Endodermal cell (in vitro differentiated cells): Measurements from ENCODE around the gene MAP2K6. TPM values are rescaled to one million over a fixed set of nuclear protein-coding genes. Genes with fewer than 3 reads are reported as not detected.

ENCODE experiments used
- DNase-seq: peaks from one replicate; pipeline ENCODE4 v3.0.0-alpha.2; 2017
- H3K27ac ChIP-seq: 2 replicates; pipeline ENCODE4 v1.5.1; 2013; ENCODE audit warnings: mild to moderate bottlenecking, low read depth, low read length, moderate library complexity
- H3K27me3 ChIP-seq: 2 replicates; pipeline ENCODE4 v1.6.1; 2013; ENCODE audit warnings: mild to moderate bottlenecking, low read length, moderate library complexity; ENCODE audit not compliant: insufficient read depth, control insufficient read depth, poor library complexity, severe bottlenecking
- H3K36me3 ChIP-seq: 2 replicates; pipeline ENCODE4 v1.7.0; 2013; ENCODE audit warnings: mild to moderate bottlenecking, low read length, moderate library complexity; ENCODE audit not compliant: control insufficient read depth, insufficient read depth
- H3K4me1 ChIP-seq: one replicate; pipeline ENCODE4 v1.7.0; 2013; ENCODE audit warnings: low read length; ENCODE audit not compliant: control insufficient read depth, insufficient read depth
- H3K4me3 ChIP-seq: 2 replicates; pipeline ENCODE4 v1.5.1; 2013; ENCODE audit warnings: mild to moderate bottlenecking, low read length, moderate library complexity
- H3K9ac ChIP-seq: 2 replicates; pipeline ENCODE4 v1.6.1; 2013; ENCODE audit warnings: mild to moderate bottlenecking, low read length, moderate library complexity; ENCODE audit not compliant: poor library complexity, severe bottlenecking; ENCODE audit errors: extremely low read depth
- H3K9me3 ChIP-seq: 2 replicates; pipeline ENCODE4 v1.6.1; 2013; ENCODE audit warnings: mild to moderate bottlenecking, low read length, moderate library complexity; ENCODE audit not compliant: control insufficient read depth
- H3K27ac Mint-ChIP-seq: 2 replicates; pipeline ENCODE4 v1.8.0; 2020; ENCODE audit warnings: mixed read lengths
- H3K27me3 Mint-ChIP-seq: 2 replicates; pipeline ENCODE4 v1.8.0; 2021; ENCODE audit warnings: mild to moderate bottlenecking, mixed read lengths; ENCODE audit not compliant: insufficient read depth
- H3K36me3 Mint-ChIP-seq: 2 replicates; pipeline ENCODE4 v1.8.0; 2020; ENCODE audit warnings: low read depth, mixed read lengths
- H3K4me1 Mint-ChIP-seq: 2 replicates; pipeline ENCODE4 v1.8.0; 2020; ENCODE audit warnings: mixed read lengths
- H3K4me3 Mint-ChIP-seq: 2 replicates; pipeline ENCODE4 v1.8.0; 2020; ENCODE audit warnings: mild to moderate bottlenecking, moderate library complexity, mixed read lengths
- H3K9me3 Mint-ChIP-seq: 2 replicates; pipeline ENCODE4 v1.8.0; 2020; ENCODE audit warnings: mild to moderate bottlenecking, mixed read lengths
- WGBS, 2 experiments: methylation state at CpG; one replicate each; pipeline versions ENCODE4 v1.1.5 to v1.1.7; 2013; ENCODE audit warnings: missing lambda C conversion rate in 2 of 2, mixed read lengths in 1 of 2; ENCODE audit not compliant: insufficient coverage in 1 of 2, insufficient read length in 1 of 2; 5-methylcytosine and 5-hydroxymethylcytosine counted together
- total RNA-seq, 2 donors: library from RNA; stranded (reverse); fragmentation: NEBNext Ultra II Directional in 1 of 2; extraction: Animal tissue kit (Norgen Biotek cat#: 25700) in 1 of 2; gene quantifications; 2 replicates in 1 of 2; 3 replicates in 1 of 2; pipeline ENCODE4 v1.2.1, GENCODE V29; 2021
- TF ChIP-seq, protein P1 (sequence below): fragments of 200-600 bp; sonication (generic); conservative IDR thresholded peaks from 2 replicates; pipeline ENCODE4 v1.5.0; 2021; ENCODE audit warnings: antibody characterized with exemption, mild to moderate bottlenecking

The MAP2K6 gene
- total RNA-seq, 2 donors from 2014 or later: 42.2 to 55.3 TPM

DNA sequence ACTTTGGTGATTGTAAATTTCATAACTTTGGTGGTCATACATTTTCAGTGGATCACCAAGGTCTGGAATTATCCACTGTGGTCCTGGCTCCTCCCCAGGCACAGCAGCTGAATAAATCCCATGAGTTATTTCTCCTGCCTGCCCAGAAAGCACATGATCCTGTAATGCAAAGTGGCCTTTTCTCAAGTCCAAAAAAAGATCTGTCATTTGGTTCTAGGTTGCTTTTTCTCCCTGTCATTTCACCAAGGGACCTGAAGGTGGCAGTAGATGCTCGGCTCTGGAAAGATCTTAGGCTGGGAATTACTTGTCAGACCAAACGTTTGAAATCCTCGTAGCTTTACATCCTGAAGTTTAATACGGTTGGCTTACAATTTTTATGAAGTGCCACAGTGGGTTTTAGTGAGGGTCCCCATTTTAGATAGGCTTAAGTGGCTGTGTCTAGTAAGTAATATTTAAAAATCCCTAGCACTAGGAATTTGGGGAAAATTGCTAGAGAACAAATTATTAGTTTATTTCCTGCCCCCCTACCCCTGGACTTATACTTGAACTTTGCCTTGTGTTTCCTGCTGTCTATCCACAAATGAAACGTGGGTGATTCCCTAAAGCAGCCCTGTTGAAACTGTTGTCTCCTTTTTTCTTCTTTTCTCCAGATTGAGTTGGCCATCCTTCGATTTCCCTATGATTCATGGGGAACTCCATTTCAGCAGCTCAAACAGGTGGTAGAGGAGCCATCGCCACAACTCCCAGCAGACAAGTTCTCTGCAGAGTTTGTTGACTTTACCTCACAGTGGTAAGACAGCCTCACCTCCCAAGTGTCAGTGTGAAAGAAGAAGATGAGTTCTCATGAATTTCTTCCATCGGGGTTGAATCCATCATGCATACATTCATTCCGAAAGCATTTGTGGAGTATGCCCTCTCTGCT, 111.7 kb downstream of the MAP2K6 start:
- Histone ChIP-seq H3K36me3 (peaks cover 34% of the 10 kb centered on the region), H3K27ac (no peak overlapping the region), H3K27me3 (no peaks in the 10 kb centered on the region), H3K4me1 (no peaks in the 10 kb centered on the region), H3K4me3 (no peak overlapping the region), H3K9ac (no peak overlapping the region), H3K9me3 (peaks cover 8% of the 10 kb centered on the region)
- Mint-ChIP-seq H3K27ac (no peak overlapping the region), H3K36me3 (peaks cover 74% of the 10 kb centered on the region), H3K27me3 (no peaks in the 10 kb centered on the region), H3K4me1 (peaks cover 6% of the 10 kb centered on the region), H3K4me3 (no peak overlapping the region), H3K9me3 (peaks cover 6% of the 10 kb centered on the region)
- TF ChIP-seq, protein P1, sequence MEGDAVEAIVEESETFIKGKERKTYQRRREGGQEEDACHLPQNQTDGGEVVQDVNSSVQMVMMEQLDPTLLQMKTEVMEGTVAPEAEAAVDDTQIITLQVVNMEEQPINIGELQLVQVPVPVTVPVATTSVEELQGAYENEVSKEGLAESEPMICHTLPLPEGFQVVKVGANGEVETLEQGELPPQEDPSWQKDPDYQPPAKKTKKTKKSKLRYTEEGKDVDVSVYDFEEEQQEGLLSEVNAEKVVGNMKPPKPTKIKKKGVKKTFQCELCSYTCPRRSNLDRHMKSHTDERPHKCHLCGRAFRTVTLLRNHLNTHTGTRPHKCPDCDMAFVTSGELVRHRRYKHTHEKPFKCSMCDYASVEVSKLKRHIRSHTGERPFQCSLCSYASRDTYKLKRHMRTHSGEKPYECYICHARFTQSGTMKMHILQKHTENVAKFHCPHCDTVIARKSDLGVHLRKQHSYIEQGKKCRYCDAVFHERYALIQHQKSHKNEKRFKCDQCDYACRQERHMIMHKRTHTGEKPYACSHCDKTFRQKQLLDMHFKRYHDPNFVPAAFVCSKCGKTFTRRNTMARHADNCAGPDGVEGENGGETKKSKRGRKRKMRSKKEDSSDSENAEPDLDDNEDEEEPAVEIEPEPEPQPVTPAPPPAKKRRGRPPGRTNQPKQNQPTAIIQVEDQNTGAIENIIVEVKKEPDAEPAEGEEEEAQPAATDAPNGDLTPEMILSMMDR: peak; percentile 91
- DNase-seq: peak; percentile 86
- 46 to 52% methylated on average over 8 to 9 of the region's 9 CpGs for WGBS, 2 experiments

- no peak overlapping the region for H3K27ac Mint-ChIP-seq
- 73% methylated on average over 5 of the region's 5 CpGs; no CpG with 5 or more reads in 1 of the 2 experiments for WGBS, 2 experiments
- no peak overlapping the region for H3K27ac ChIP-seq
Observed at GRCh38 chr17:69528035-69528434, 113.5 kb downstream of the MAP2K6 start.

DNA sequence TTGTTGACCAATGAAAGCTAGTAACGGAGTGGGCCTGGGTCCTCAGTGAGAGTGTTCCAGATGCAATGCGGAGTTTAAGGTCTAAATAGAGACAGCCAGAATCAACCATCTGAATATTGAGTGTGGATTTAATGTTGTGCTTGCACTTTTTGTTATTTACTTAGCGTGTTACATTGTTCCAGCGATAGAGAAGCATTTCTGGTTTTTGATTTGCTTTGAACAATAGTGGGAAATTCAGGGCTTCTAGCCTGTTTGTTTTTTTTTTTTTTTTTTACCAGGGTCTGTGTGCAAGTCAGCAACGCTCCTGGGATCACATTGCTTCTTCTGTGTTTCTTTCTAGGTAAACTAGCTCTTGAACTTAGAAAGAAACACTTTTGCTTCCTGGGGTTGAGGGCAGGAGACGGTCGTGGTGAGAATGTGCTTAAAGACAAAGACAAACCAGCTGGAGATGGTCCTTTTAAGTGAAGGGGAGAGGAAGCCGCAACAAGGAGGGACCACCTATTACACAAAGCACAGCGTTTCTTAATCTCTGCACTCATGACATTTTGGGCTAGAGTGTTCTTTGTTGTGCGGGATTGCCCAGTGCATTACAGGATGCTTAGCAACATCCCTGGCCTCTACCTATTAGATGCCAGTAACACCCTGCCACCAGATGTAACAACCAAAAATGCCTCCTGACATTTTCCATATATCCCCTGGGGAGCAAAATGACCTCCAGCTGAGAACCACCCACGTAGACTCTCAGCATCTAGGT, 119.2 kb downstream of the MAP2K6 start:
- 39 to 70% methylated on average over 3 to 11 of the region's 11 CpGs for WGBS, 2 experiments
- H3K27ac ChIP-seq: no peak overlapping the region
- H3K9me3 ChIP-seq: no peaks in the 10 kb centered on the region
- no peak overlapping the region for H3K4me3 ChIP-seq
- Mint-ChIP-seq H3K27me3 (no peaks in the 10 kb centered on the region), H3K9me3 (no peaks in the 10 kb centered on the region), H3K4me1 (peaks cover 9% of the 10 kb centered on the region), H3K4me3 (no peak overlapping the region), H3K36me3 (peaks cover 42% of the 10 kb centered on the region), H3K27ac (no peak overlapping the region)
- no peak overlapping the region for H3K9ac ChIP-seq
- peaks cover 16% of the 10 kb centered on the region for H3K36me3 ChIP-seq
- no peaks in the 10 kb centered on the region for H3K27me3 ChIP-seq
- H3K4me1 ChIP-seq: no peaks in the 10 kb centered on the region
- TF ChIP-seq, protein P1: no peak
- DNase-seq: no peak

More at GRCh38 chr17:69528035-69528434, 113.5 kb downstream of the MAP2K6 start:
- H3K4me1 ChIP-seq: no peaks in the 10 kb centered on the region
- no peak overlapping the region for H3K9ac ChIP-seq
- TF ChIP-seq, protein P1: no peak
- H3K36me3 Mint-ChIP-seq: peaks cover 75% of the 10 kb centered on the region
- no peaks in the 10 kb centered on the region for H3K27me3 ChIP-seq
- peaks cover 8% of the 10 kb centered on the region for H3K9me3 ChIP-seq
- no peak for DNase-seq
- H3K4me3 Mint-ChIP-seq: no peak overlapping the region
- H3K4me3 ChIP-seq: no peak overlapping the region
- H3K9me3 Mint-ChIP-seq: peaks cover 6% of the 10 kb centered on the region
- no peaks in the 10 kb centered on the region for H3K27me3 Mint-ChIP-seq
- peaks cover 5% of the 10 kb centered on the region for H3K4me1 Mint-ChIP-seq
- peaks cover 31% of the 10 kb centered on the region for H3K36me3 ChIP-seq
